Activated B cell treated with CpG ODN at 0.5 μM for 24 hours (primary cell): ENCODE measurements around the gene LSAMP. TPM values are rescaled to one million over a fixed set of nuclear protein-coding genes. Genes with fewer than 3 reads are reported as not detected.

Experiments
- ATAC-seq: fragments of 200-7000 bp; cut with Tn5 transposase; one replicate; pipeline ENCODE4 v1.10.0; 2021; ENCODE audit warnings: low read depth, mild to moderate bottlenecking, moderate library complexity
- CTCF ChIA-PET: fragments of 350-600 bp; sonication (Branson Sonifier 250); formaldehyde crosslinking; loops from one replicate; lab custom pipeline; 2021; ENCODE audit warnings: antibody characterized with exemption; lab: Charles Lee
- POLR2A ChIA-PET: fragments of 350-600 bp; sonication (Branson Sonifier 250); formaldehyde crosslinking; loops from one replicate; lab custom pipeline; 2021; ENCODE audit warnings: antibody characterized with exemption; lab: Charles Lee
- DNase-seq: peaks from one replicate; pipeline ENCODE4 v3.0.0; 2022
- H3K27ac Mint-ChIP-seq: one replicate; pipeline ENCODE4 v1.8.0; 2020; ENCODE audit warnings: mixed read lengths
- H3K27me3 Mint-ChIP-seq: one replicate; pipeline ENCODE4 v1.8.0; 2021; ENCODE audit warnings: mixed read lengths
- H3K36me3 Mint-ChIP-seq: one replicate; pipeline ENCODE4 v1.8.0; 2021; ENCODE audit warnings: low read depth, mixed read lengths
- H3K4me1 Mint-ChIP-seq: one replicate; pipeline ENCODE4 v1.8.0; 2021; ENCODE audit warnings: mixed read lengths
- H3K4me3 Mint-ChIP-seq: one replicate; pipeline ENCODE4 v1.8.0; 2020; ENCODE audit warnings: mild to moderate bottlenecking, mixed read lengths
- H3K9me3 Mint-ChIP-seq: one replicate; pipeline ENCODE4 v1.8.0; 2020; ENCODE audit warnings: mixed read lengths
- CTCF ChIP-seq: fragments of 200-600 bp; IDR thresholded peaks from one replicate; pipeline ENCODE4 v1.8.0; 2022; ENCODE audit warnings: antibody characterized with exemption, mild to moderate bottlenecking
- intact Hi-C: fragments of 100-400 bp; cut with micrococcal nuclease; formaldehyde crosslinking; loops from one replicate; pipeline ENCODE4 v1.15.1; 2024
- total RNA-seq: library from RNA; stranded (reverse); gene quantifications from 2 replicates; pipeline ENCODE4 v1.2.3, GENCODE V29; 2022

LSAMP gene
- total RNA-seq, 1 donor from 2014 or later: 0.16 TPM

GRCh38 chr3:116166121-116166520 lies 279.2 kb downstream of the LSAMP start:
- no peaks in the 10 kb centered on the region for H3K36me3 Mint-ChIP-seq
- no peaks in the 10 kb centered on the region for H3K4me1 Mint-ChIP-seq
- DNase-seq (no peak), ATAC-seq (no peak)
- ChIA-PET CTCF (no interaction called here), POLR2A (no interaction called here)
- no peaks in the 10 kb centered on the region for H3K9me3 Mint-ChIP-seq
- intact Hi-C loops: no loop called here
- no peak for TF ChIP-seq CTCF
- H3K27ac Mint-ChIP-seq: no peak overlapping the region
- no peak overlapping the region for H3K4me3 Mint-ChIP-seq
- H3K27me3 Mint-ChIP-seq: peaks cover 2% of the 10 kb centered on the region

DNA sequence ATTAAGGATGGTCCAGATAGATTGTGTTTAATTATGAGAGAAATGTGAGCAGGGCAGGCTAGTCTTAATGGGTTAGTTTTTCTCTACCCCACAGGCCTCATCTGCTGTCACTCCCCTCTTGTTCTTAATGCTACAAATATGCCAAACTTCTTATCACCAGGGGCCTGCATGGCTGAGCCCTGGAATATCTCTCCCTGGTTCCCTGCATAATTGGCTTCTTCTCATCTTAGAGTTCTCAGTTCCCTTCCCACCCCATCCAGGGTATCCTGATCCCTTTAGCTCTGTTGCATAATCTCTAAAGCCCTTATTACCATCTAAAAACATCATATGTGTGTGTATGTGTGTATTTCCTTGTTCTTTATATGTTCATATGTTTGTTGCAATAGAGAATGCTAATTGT lies 279.6 kb downstream of the LSAMP start:
- Mint-ChIP-seq H3K9me3 (no peaks in the 10 kb centered on the region), H3K4me1 (no peaks in the 10 kb centered on the region), H3K4me3 (no peak overlapping the region), H3K27ac (no peak overlapping the region), H3K36me3 (no peaks in the 10 kb centered on the region), H3K27me3 (peaks cover 2% of the 10 kb centered on the region)
- DNase-seq: no peak
- no peak for TF ChIP-seq CTCF
- ChIA-PET POLR2A (no interaction called here), CTCF (no interaction called here)
- ATAC-seq: no peak
- intact Hi-C loops: no loop called here

GRCh38 chr3:116165135-116165534 lies 280.2 kb downstream of the LSAMP start:
- no peaks in the 10 kb centered on the region for H3K9me3 Mint-ChIP-seq
- ATAC-seq (no peak), DNase-seq (no peak)
- no peak for TF ChIP-seq CTCF
- POLR2A ChIA-PET: no interaction called here
- no peak overlapping the region for H3K4me3 Mint-ChIP-seq
- H3K27me3 Mint-ChIP-seq: peaks cover 2% of the 10 kb centered on the region
- no peaks in the 10 kb centered on the region for H3K36me3 Mint-ChIP-seq
- H3K4me1 Mint-ChIP-seq: no peaks in the 10 kb centered on the region
- no peak overlapping the region for H3K27ac Mint-ChIP-seq
- intact Hi-C loops: no loop called here
- CTCF ChIA-PET: no interaction called here

GRCh38 chr3:116164039-116164438 lies 281.2 kb downstream of the LSAMP start:
- Mint-ChIP-seq H3K9me3 (no peaks in the 10 kb centered on the region), H3K4me1 (no peaks in the 10 kb centered on the region), H3K27me3 (no peaks in the 10 kb centered on the region), H3K27ac (no peak overlapping the region), H3K36me3 (no peaks in the 10 kb centered on the region), H3K4me3 (no peak overlapping the region)
- ChIA-PET POLR2A (no interaction called here), CTCF (no interaction called here)
- TF ChIP-seq CTCF: no peak
- intact Hi-C loops: no loop called here
- DNase-seq (no peak), ATAC-seq (no peak)

GRCh38 chr3:116161575-116162525 lies 283.4 kb downstream of the LSAMP start:
- Mint-ChIP-seq H3K9me3 (no peaks in the 10 kb centered on the region), H3K27me3 (no peaks in the 10 kb centered on the region), H3K4me3 (no peak overlapping the region), H3K36me3 (no peaks in the 10 kb centered on the region), H3K4me1 (no peaks in the 10 kb centered on the region), H3K27ac (no peak overlapping the region)
- ATAC-seq (no peak), DNase-seq (no peak)
- intact Hi-C loops: no loop called here
- POLR2A ChIA-PET: no interaction called here
- CTCF ChIA-PET: no interaction called here
- TF ChIP-seq CTCF: no peak
